ENCODE results near the gene HAGHL.

DNA sequence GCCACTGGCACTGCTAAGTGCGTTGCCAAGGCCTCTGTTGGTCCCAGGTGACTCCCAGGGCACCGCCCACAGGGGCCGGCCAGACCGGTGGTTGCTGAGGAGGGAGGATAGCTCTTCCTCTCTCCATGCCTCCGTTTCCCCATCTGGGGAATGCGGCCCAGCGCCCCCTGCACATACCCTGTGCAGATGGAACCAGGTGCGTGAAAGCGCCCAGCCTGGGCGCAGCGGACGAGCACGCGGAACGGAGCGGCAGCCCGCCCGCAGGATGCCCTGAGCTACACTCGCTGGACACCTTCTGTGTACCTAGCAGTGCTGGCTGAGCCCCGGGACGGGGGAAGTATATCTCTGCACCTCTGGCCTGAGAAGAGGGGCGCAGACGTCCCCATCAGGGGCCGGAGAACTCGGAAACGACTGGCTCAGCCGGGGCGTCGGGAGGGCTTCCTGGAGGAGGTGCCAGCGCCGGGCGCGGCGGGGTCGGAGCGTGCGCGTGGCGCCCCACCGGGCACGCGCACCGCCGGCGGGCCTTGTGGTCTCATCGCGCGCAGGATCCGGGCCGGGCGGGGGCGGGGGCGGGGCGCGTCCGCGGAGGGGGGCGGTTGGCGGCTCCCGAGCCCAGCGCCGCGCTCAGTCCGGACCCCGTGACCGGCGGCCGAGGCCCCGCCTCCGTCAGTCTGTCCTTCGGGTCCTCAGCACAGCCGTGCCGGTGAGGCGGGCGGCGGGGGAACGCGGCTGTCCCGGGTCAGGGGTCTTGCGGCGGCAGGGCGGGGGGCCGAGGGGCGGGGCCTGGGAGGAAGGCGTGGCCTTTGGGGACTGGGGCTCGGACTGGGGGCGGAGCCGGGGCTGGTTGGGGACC is at the start of gene HAGHL, which contains the start of gene CCDC78:
- TF ChIP-seq CTCF (IDR thresholded peaks at IDR 0.05; ENCODE audit: low read length) (no peak), EZH2 (IDR thresholded peaks at IDR 0.05; ENCODE audit: borderline replicate concordance, low read length) (no peak)

Data from OCI-LY1 (cell line).